ENCODE data around the gene UNC5C.

DNA sequence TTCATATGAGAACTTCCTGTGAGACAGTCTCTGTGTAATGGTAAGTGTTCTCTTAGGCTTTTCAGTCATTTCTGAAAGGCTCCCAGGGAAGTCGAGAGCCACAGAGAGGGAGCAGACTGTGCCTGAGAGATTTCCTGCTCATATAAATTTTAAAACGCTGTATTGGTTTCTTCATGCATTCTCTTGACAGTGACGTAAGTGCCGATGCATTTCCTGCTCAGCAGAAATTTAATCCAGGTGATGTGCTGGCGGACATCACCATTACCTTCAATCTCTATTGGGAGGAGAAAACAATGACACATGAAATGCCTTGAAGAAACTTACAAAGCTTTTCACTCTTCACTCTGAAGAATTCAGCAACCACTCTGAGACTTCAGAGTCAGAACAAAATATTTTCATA, 407.4 kb downstream of the UNC5C start:
- TF ChIP-seq CTCF (IDR thresholded peaks at IDR 0.05) = no peak
- no peak for TF ChIP-seq POLR2AphosphoS5 (IDR thresholded peaks at IDR 0.05)
- no peak for TF ChIP-seq POLR2A (IDR thresholded peaks at IDR 0.05)
